Spinal cord (tissue), 4 donors: ENCODE measurements around the gene ERCC6L. TPM values are rescaled to one million over a fixed set of nuclear protein-coding genes. Genes with fewer than 3 reads are reported as not detected.

Experiments
- polyA plus RNA-seq, 2 donors: library from polyadenylated mRNA; unstranded; fragments of 120-200 nt; gene quantifications; one replicate each; pipeline ENCODE4 v1.2.1, GENCODE V29; 2013; ENCODE audit not compliant: insufficient read length in 2 of 2
- small RNA-seq: library from RNA; depleted of rRNA; stranded (forward); fragments of <200 nt; gene quantifications from one replicate; pipeline ENCODE3, GENCODE V24; 2014; ENCODE audit warnings: low replicate concordance
- total RNA-seq, 2 donors: library from RNA; depleted of rRNA in 1 of 2; stranded (reverse); fragments of 120-200 nt in 1 of 2; fragments of >200 nt in 1 of 2; gene quantifications; one replicate each; pipeline versions ENCODE4 v1.2.3 to v1.2.4, GENCODE V29; 2013 to 2014

The ERCC6L gene
- total and polyA plus RNA-seq, 4 donors: 1.3 to 1.7 (median 1.5) TPM

Small RNA genes within 50 kb of the gene (small RNA-seq; reads per million reads assigned to genes)
- gene RF00019: not detected

Other genes starting within 250 kb of the ERCC6L start
- 1 to 10 TPM; 8.2 to 8.7 TPM for gene RTL5, start 107.1 kb downstream of the ERCC6L start, total RNA-seq
- 10 to 100 TPM; 31.2 to 32.9 TPM for gene RTL5, start 107.1 kb downstream of the ERCC6L start, polyA plus RNA-seq
- 10 to 100 TPM in 1 of 2 donors, 1 to 10 TPM in 1; 6.1 to 24.9 TPM for gene PIN4, start 57.3 kb downstream of the ERCC6L start, total RNA-seq
- gene PIN4, start 57.3 kb downstream of the ERCC6L start, polyA plus RNA-seq: 10 to 100 TPM; 26.4 to 28.2 TPM
- gene RPS4X, start 38.2 kb upstream of the ERCC6L start, total RNA-seq: 1,000 to 10,000 TPM in 1 of 2 donors, 100 to 1,000 TPM in 1; 759 to 1,582 TPM
- gene RPS4X, start 38.2 kb upstream of the ERCC6L start, polyA plus RNA-seq: 100 to 1,000 TPM; 819 to 844 TPM
- gene CITED1, start 66.9 kb upstream of the ERCC6L start, total RNA-seq: 1 to 10 TPM; 4.3 to 6.3 TPM
- 1 to 10 TPM; 7.8 to 9.0 TPM for gene CITED1, start 66.9 kb upstream of the ERCC6L start, polyA plus RNA-seq